Omental fat pad (tissue), 4 donors: ENCODE measurements around the gene TNFRSF25. TPM values are rescaled to one million over a fixed set of nuclear protein-coding genes. Genes with fewer than 3 reads are reported as not detected.

Source experiments
- ATAC-seq: fragments of 150-250 bp; one replicate; pipeline ENCODE4 v1.9.1; 2016; ENCODE audit warnings: mild to moderate bottlenecking, moderate library complexity; ENCODE audit not compliant: low FRiP score
- DNase-seq: peaks from one replicate; pipeline ENCODE4 v3.0.0-alpha.2; 2019; ENCODE audit warnings: low spot score
- CTCF ChIP-seq, 3 donors: fragments of 450-650 bp; IDR thresholded peaks; one replicate each; pipeline ENCODE4 v1.5.1; 2016 to 2017; ENCODE audit warnings: antibody characterized with exemption in 3 of 3, mild to moderate bottlenecking in 3 of 3, moderate library complexity in 2 of 3
- total RNA-seq, 4 donors: library from RNA; depleted of rRNA; stranded (reverse); fragments of >200 nt; gene quantifications; one replicate each; pipeline ENCODE4 v1.1.0, GENCODE V29; 2016

The TNFRSF25 gene
- total RNA-seq, 4 donors from 2014 or later, result 4.4 to 25.5 (median 6.6) TPM

DNA sequence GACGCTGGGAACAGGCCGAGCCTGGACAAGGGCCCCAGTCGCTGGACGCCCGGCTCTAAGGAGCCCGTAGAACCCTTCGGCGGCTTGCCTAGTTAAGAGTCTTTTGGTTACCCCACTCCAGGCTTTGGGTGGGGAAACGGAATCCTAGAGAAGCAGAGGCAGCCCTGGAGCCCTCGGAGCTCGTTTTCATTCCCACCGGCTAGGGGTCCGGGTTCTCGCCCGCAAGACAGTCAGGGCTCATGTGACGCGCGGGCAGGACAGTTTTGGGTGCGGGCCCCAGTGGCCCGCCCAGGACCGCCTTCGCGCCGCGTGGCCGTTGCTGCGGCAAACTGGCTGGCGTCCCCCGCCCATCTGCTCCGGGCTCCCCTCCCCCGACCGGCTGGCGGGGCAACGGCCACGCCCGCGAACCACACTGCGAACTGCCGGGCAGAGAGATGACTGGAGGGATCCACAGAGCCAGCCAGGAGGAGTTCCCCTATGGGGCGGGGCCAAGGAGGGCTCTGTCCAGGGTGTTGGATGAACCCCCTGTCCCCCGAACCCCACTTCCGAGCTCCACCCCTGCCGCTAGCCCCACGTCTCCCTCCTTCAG lies 45.4 kb downstream of the TNFRSF25 start:
- ATAC-seq (no peak), DNase-seq (no peak)
- no peak for TF ChIP-seq CTCF (IDR thresholded peaks at IDR 0.05)

- DNase-seq (no peak), ATAC-seq (no peak)
- no peak for TF ChIP-seq CTCF (IDR thresholded peaks at IDR 0.05)
Observed at GRCh38 chr1:6419804-6420453, 46.0 kb downstream of the TNFRSF25 start, which contains the start of gene HES2. Gene HES2, minus strand, starts transcription at chr1:6419919. Its CDS starts 99 bp downstream, at chr1:6419820.

DNA sequence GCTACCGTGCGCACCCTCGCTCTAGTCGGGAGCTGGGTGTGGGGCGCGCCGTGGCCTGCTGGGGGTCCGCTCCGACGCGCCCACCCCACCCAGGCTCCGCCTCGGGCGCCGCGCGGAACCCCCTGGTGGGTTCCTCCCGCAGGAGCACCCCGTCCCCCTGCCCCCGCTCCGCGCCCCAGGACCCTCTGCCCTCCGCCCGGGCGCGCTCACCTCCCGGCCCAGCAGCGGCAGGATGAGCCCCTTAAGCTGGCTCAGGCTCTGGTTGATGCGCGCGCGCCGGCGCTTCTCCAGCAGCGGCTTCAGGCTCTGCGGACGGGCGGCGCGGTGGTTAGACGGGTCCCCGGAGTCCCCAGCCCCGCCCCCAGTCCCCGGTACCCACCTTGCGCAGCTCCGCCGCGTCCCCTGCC lies 46.6 kb downstream of the TNFRSF25 start:
- DNase-seq, result no peak
- no peak for TF ChIP-seq CTCF (IDR thresholded peaks at IDR 0.05)
- ATAC-seq, result no peak

- ATAC-seq (no peak), DNase-seq (no peak)
- TF ChIP-seq CTCF (IDR thresholded peaks at IDR 0.05), result no peak
Observed at GRCh38 chr1:6418668-6419396, 47.1 kb downstream of the TNFRSF25 start.

DNA sequence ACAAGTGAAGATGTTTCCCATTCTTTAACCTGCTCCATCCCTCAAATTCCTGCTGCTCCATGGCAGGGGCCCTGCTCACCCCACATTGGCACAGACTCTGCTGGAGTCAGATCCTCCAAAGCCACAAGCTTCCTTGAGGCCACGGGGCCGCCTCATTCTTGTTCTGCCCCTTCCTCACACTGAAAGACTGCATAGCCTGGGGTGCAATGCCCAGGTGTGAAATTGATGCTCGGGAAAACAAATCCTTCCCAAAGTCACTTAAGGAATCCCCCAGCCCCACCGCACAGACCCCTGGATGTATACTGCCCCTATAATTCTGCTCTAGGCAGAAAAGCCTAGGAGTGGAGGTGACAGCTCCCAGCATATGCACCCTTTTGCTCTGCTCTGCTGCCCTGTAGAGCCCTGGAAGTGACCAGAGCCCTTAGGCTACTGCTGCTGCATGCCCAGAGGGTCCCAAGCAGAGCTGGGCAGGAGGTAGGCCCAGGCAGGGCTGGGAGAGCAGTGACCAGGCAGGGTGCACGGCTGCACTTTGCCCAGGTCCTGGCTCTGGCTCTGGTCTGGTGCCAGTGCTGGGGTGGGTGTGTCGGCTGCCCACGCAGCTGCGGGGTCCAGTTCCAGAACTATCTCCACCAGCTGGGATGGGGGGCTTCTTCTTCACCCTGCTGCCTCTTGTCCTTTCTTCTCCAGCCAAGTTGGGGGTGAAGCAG lies 47.9 kb downstream of the TNFRSF25 start:
- no peak for TF ChIP-seq CTCF (IDR thresholded peaks at IDR 0.05)
- ATAC-seq (no peak), DNase-seq (no peak)

DNA sequence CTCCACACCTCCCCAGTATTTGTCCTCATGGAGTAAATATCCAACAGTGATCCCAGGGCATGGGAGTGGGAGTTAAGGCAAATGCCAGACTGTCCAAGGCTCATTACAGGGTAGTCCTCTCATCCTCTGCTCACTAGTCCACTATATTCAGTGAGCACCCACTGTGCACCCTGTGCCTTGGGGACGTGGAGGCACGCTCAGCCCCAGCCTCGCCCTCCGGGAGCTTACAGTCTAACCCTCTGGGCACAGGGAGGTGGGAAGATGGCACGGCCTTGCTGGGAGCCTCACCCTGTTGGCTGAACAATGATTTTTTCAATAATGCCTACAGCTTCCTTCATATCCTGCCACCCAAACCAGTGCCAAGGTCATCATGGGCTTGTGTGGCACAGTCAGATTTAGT lies 49.1 kb downstream of the TNFRSF25 start:
- ATAC-seq (no peak), DNase-seq (no peak)
- TF ChIP-seq CTCF (IDR thresholded peaks at IDR 0.05), result no peak
